ENCODE results near the gene UVRAG. TPM values are rescaled to one million over a fixed set of nuclear protein-coding genes. Genes with fewer than 3 reads are reported as not detected.

The UVRAG gene
- total RNA-seq, 1 donor from 2014 or later = 27.6 TPM

GRCh38 chr11:76157891-76158290 lies 342.9 kb downstream of the UVRAG start:
- no peaks in the 10 kb centered on the region for H3K36me3 Mint-ChIP-seq
- no peak overlapping the region for H3K4me3 Mint-ChIP-seq
- no peak for TF ChIP-seq CTCF (IDR thresholded peaks at IDR 0.05; ENCODE audit: unreplicated experiment)
- no peaks in the 10 kb centered on the region for H3K9me3 Mint-ChIP-seq
- peaks cover 3% of the 10 kb centered on the region for H3K27me3 Mint-ChIP-seq (ENCODE audit: low read depth)
- peaks cover 64% of the 10 kb centered on the region for H3K4me1 Mint-ChIP-seq
- no peak for DNase-seq (ENCODE audit: low spot score in 2 of 2, unreplicated experiment in 2 of 2)
- H3K27ac Mint-ChIP-seq = no peak overlapping the region

- Mint-ChIP-seq H3K36me3 (no peaks in the 10 kb centered on the region), H3K9me3 (no peaks in the 10 kb centered on the region), H3K27ac (no peak overlapping the region), H3K4me3 (no peak overlapping the region), H3K4me1 (peaks cover 61% of the 10 kb centered on the region), H3K27me3 (ENCODE audit: low read depth) (peaks cover 3% of the 10 kb centered on the region)
- no peak for TF ChIP-seq CTCF (IDR thresholded peaks at IDR 0.05; ENCODE audit: unreplicated experiment)
- DNase-seq (ENCODE audit: low spot score in 2 of 2, unreplicated experiment in 2 of 2) = no peak
Observed at GRCh38 chr11:76158394-76159302, 343.6 kb downstream of the UVRAG start.

- Mint-ChIP-seq H3K4me1 (peaks cover 54% of the 10 kb centered on the region), H3K36me3 (no peaks in the 10 kb centered on the region), H3K4me3 (no peak overlapping the region), H3K27me3 (ENCODE audit: low read depth) (peaks cover 3% of the 10 kb centered on the region), H3K27ac (no peak overlapping the region), H3K9me3 (no peaks in the 10 kb centered on the region)
- DNase-seq (ENCODE audit: low spot score in 2 of 2, unreplicated experiment in 2 of 2) = no peak
- TF ChIP-seq CTCF (IDR thresholded peaks at IDR 0.05; ENCODE audit: unreplicated experiment) = no peak
Observed at GRCh38 chr11:76159303-76159937, 344.4 kb downstream of the UVRAG start.

GRCh38 chr11:76159983-76160661 lies 345.1 kb downstream of the UVRAG start:
- no peak for DNase-seq (ENCODE audit: low spot score in 2 of 2, unreplicated experiment in 2 of 2)
- Mint-ChIP-seq H3K36me3 (no peaks in the 10 kb centered on the region), H3K4me1 (peaks cover 51% of the 10 kb centered on the region), H3K27me3 (ENCODE audit: low read depth) (peaks cover 3% of the 10 kb centered on the region), H3K27ac (no peak overlapping the region), H3K9me3 (no peaks in the 10 kb centered on the region), H3K4me3 (no peak overlapping the region)
- TF ChIP-seq CTCF (IDR thresholded peaks at IDR 0.05; ENCODE audit: unreplicated experiment) = no peak

GRCh38 chr11:76160856-76161255 lies 345.8 kb downstream of the UVRAG start:
- no peak for TF ChIP-seq CTCF (IDR thresholded peaks at IDR 0.05; ENCODE audit: unreplicated experiment)
- Mint-ChIP-seq H3K27me3 (ENCODE audit: low read depth) (peaks cover 3% of the 10 kb centered on the region), H3K4me1 (peaks cover 44% of the 10 kb centered on the region), H3K36me3 (no peaks in the 10 kb centered on the region), H3K4me3 (no peak overlapping the region), H3K9me3 (no peaks in the 10 kb centered on the region), H3K27ac (no peak overlapping the region)
- DNase-seq (ENCODE audit: low spot score in 2 of 2, unreplicated experiment in 2 of 2) = no peak

Measured in mesothelial cell of epicardium (in vitro differentiated cells).